Right atrium auricular region (tissue), 2 donors: Measurements from ENCODE around the gene SLC8A1. TPM values are rescaled to one million over a fixed set of nuclear protein-coding genes. Genes with fewer than 3 reads are reported as not detected.

Source experiments
- DNase-seq: peaks from one replicate; pipeline ENCODE4 v3.0.0-alpha.2; 2019; ENCODE audit warnings: low spot score
- H3K27ac ChIP-seq, 2 donors: fragments of 200-600 bp; sonication (generic); 1 replicate in 1 of 2; 2 replicates in 1 of 2; pipeline ENCODE4 v1.5.1; 2016 to 2019
- H3K27me3 ChIP-seq, 2 donors: fragments of 200-600 bp; sonication (generic); one replicate each; pipeline versions ENCODE4 v1.5.1 to v1.6.0; 2017 to 2019
- H3K36me3 ChIP-seq: fragments of 200-600 bp; sonication (generic); one replicate; pipeline ENCODE4 v1.5.1; 2016
- H3K4me1 ChIP-seq, 2 donors: fragments of 200-600 bp; sonication (generic); one replicate each; pipeline versions ENCODE4 v1.5.1 to v1.6.0; 2017 to 2019
- H3K4me3 ChIP-seq, 2 donors: fragments of 200-600 bp; sonication (generic); 1 replicate in 1 of 2; 2 replicates in 1 of 2; pipeline ENCODE4 v1.5.1; 2017 to 2019; ENCODE audit warnings: mild to moderate bottlenecking in 1 of 2, moderate library complexity in 1 of 2
- H3K9me3 ChIP-seq, 2 donors: fragments of 200-600 bp; sonication (generic); one replicate each; pipeline ENCODE4 v1.5.1; 2019
- CTCF ChIP-seq, 2 donors: fragments of 200-600 bp; sonication (generic); IDR thresholded peaks; one replicate each; pipeline ENCODE4 v1.5.1; 2019; ENCODE audit warnings: antibody characterized with exemption in 2 of 2
- total RNA-seq, 2 donors: library from RNA; depleted of rRNA; stranded (reverse); fragments of >200 nt; gene quantifications; one replicate each; pipeline ENCODE4 v1.1.0, GENCODE V29; 2016

The SLC8A1 gene
- total RNA-seq, 2 donors from 2014 or later: 493 to 738 TPM

GRCh38 chr2:40270372-40270771 lies 181.5 kb downstream of the SLC8A1 start:
- H3K9me3 ChIP-seq: no peaks in the 10 kb centered on the region
- H3K27me3 ChIP-seq: no peaks in the 10 kb centered on the region
- DNase-seq: no peak
- no peak overlapping the region for H3K4me3 ChIP-seq
- H3K36me3 ChIP-seq: no peaks in the 10 kb centered on the region
- H3K4me1 ChIP-seq: peaks cover 0 to 36% of the 10 kb centered on the region in 2 donors
- H3K27ac ChIP-seq: no peak overlapping the region
- no peak for TF ChIP-seq CTCF (IDR thresholded peaks at IDR 0.05)

- TF ChIP-seq CTCF (IDR thresholded peaks at IDR 0.05): no peak
- no peak overlapping the region for H3K27ac ChIP-seq
- no peaks in the 10 kb centered on the region for H3K36me3 ChIP-seq
- peaks cover 0 to 23% of the 10 kb centered on the region in 2 donors for H3K4me1 ChIP-seq
- no peaks in the 10 kb centered on the region for H3K9me3 ChIP-seq
- DNase-seq: no peak
- H3K27me3 ChIP-seq: no peaks in the 10 kb centered on the region
- H3K4me3 ChIP-seq: no peak overlapping the region
Measured at GRCh38 chr2:40268566-40268965, 183.3 kb downstream of the SLC8A1 start.

- no peaks in the 10 kb centered on the region for H3K27me3 ChIP-seq
- H3K36me3 ChIP-seq: no peaks in the 10 kb centered on the region
- no peak for TF ChIP-seq CTCF (IDR thresholded peaks at IDR 0.05)
- no peak for DNase-seq
- peaks cover 0 to 9% of the 10 kb centered on the region in 2 donors for H3K4me1 ChIP-seq
- H3K9me3 ChIP-seq: no peaks in the 10 kb centered on the region
- no peak overlapping the region for H3K27ac ChIP-seq
- no peak overlapping the region for H3K4me3 ChIP-seq
Measured at GRCh38 chr2:40266201-40266600, 185.7 kb downstream of the SLC8A1 start.

- Histone ChIP-seq H3K36me3 (no peaks in the 10 kb centered on the region), H3K4me3 (no peak overlapping the region), H3K9me3 (no peaks in the 10 kb centered on the region), H3K4me1 (peaks cover 0 to 9% of the 10 kb centered on the region in 2 donors), H3K27ac (no peak overlapping the region), H3K27me3 (no peaks in the 10 kb centered on the region)
- no peak for DNase-seq
- no peak for TF ChIP-seq CTCF (IDR thresholded peaks at IDR 0.05)
Measured at GRCh38 chr2:40265602-40266001, 186.3 kb downstream of the SLC8A1 start.

GRCh38 chr2:40261042-40261441 lies 190.8 kb downstream of the SLC8A1 start:
- Histone ChIP-seq H3K27me3 (no peaks in the 10 kb centered on the region), H3K9me3 (no peaks in the 10 kb centered on the region), H3K36me3 (no peaks in the 10 kb centered on the region), H3K4me1 (peaks cover 0 to 7% of the 10 kb centered on the region in 2 donors), H3K27ac (no peak overlapping the region), H3K4me3 (no peak overlapping the region)
- TF ChIP-seq CTCF (IDR thresholded peaks at IDR 0.05): no peak
- no peak for DNase-seq

GRCh38 chr2:40260437-40260836 lies 191.5 kb downstream of the SLC8A1 start:
- no peak for DNase-seq
- Histone ChIP-seq H3K9me3 (no peaks in the 10 kb centered on the region), H3K4me3 (no peak overlapping the region), H3K36me3 (no peaks in the 10 kb centered on the region), H3K27ac (no peak overlapping the region), H3K27me3 (no peaks in the 10 kb centered on the region), H3K4me1 (peaks cover 0 to 7% of the 10 kb centered on the region in 2 donors)
- no peak for TF ChIP-seq CTCF (IDR thresholded peaks at IDR 0.05)
